Fibroblast of skin of left quadriceps (primary cell): Measurements from ENCODE around the gene TSPAN18.

Experiments used
- DNase-seq, 2 experiments: peaks; one replicate each; pipeline ENCODE4 v3.0.0-alpha.2; 2013; ENCODE audit warnings: low read depth in 2 of 2

Gene TSPAN18

GRCh38 chr11:44848203-44848962 lies 121.6 kb downstream of the TSPAN18 start:
- DNase-seq: no peak

DNA sequence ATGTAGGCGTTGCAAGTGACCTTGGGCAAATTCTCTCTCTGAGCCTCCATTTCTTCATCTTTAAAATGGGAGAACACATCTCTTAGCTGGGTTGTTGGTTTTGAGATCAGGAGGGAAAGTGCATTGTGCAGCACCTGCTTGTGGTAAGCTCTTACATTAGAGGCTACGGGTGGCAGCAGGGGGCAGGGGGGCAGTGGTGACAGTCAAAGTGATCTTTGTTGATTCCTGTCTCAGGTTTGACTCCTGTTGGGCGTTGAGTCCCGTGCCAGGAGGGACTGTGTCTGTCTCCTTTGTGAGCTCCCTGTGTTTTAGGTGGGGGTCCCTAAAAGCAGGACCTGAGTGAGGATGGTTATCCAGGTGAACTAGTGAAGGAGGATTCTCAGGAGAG lies 122.2 kb downstream of the TSPAN18 start:
- no peak for DNase-seq

GRCh38 chr11:44849424-44849823 lies 122.7 kb downstream of the TSPAN18 start:
- DNase-seq: no peak

- no peak for DNase-seq
Observed at GRCh38 chr11:44849922-44850321, 123.2 kb downstream of the TSPAN18 start.

- no peak for DNase-seq
Observed at GRCh38 chr11:44851496-44851895, 124.7 kb downstream of the TSPAN18 start.

GRCh38 chr11:44852159-44852747 lies 125.5 kb downstream of the TSPAN18 start:
- no peak for DNase-seq

GRCh38 chr11:44852952-44853351 lies 126.2 kb downstream of the TSPAN18 start:
- DNase-seq: no peak

- no peak for DNase-seq
Observed at GRCh38 chr11:44853666-44854065, 126.9 kb downstream of the TSPAN18 start.

GRCh38 chr11:44854086-44854485 lies 127.3 kb downstream of the TSPAN18 start:
- no peak for DNase-seq

- no peak for DNase-seq
Observed at GRCh38 chr11:44854741-44855492, 128.2 kb downstream of the TSPAN18 start.

DNA sequence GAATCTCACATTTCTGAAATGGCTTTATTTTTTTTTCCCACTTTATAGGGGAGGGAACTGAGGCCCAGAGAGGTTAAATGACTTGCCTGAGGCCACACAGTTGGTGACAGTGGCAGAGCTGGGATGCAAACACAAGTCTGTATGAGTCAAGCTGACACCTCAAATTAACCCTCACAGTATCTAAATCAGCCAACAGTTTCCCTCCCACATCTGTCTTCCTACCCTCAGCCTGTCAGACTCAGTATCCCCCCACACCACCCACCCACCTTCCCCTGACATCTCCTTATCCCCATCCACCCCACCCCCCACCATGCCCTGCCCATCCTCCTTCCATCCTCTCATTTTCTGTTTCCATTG lies 128.7 kb downstream of the TSPAN18 start:
- no peak for DNase-seq

DNA sequence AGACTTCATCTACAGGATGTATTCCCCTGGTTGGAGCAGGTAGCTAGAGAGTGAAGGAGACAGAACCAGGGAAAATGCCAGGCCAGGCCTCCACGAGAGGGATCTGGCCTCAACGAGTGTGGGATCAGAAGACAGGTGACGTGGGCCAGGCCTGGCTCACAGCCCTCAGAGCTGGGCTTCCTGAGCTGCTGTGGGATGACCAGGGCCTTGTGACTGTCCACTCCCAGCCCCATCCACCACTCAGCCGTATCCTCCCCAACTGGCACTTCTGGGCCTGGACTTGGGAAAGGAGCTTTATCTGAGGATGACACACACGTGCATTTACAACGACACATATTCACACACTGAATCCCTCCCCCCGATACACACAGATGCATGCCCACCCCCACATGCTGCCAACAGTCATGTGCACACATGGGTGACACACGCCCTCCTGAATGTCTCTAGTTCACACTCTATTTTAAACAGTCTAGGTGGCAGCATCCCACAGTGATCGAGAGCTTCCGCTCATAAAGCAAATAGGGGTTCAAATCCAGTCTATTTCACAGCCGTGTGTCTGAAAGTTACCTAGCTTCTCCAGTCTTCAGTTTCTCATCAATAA lies 130.8 kb downstream of the TSPAN18 start:
- DNase-seq: no peak

GRCh38 chr11:44858796-44859527 lies 132.2 kb downstream of the TSPAN18 start:
- no peak for DNase-seq

DNA sequence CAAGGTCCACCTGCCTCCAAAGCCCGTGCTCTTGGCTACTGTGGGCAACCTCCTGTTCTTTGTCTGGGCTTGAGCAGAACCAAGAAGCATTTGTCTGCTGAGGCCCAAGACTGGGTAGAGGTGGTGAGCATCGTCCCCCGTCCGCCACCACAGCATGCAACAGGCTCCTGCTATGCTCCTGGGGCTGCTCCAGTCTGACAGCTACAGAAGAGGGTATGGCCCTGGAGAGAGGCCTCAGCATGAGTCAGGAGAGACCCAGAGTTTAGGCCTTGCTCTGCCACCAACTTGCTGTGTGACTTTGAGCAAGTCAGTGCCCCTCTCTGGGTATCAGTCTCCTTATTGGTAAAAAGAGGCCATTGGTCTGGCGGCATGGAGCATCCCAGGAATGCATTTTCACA lies 132.8 kb downstream of the TSPAN18 start:
- DNase-seq: no peak

GRCh38 chr11:44860346-44860745 lies 133.6 kb downstream of the TSPAN18 start:
- no peak for DNase-seq

GRCh38 chr11:44861849-44862557 lies 135.2 kb downstream of the TSPAN18 start:
- peak; percentile 99 for DNase-seq

DNA sequence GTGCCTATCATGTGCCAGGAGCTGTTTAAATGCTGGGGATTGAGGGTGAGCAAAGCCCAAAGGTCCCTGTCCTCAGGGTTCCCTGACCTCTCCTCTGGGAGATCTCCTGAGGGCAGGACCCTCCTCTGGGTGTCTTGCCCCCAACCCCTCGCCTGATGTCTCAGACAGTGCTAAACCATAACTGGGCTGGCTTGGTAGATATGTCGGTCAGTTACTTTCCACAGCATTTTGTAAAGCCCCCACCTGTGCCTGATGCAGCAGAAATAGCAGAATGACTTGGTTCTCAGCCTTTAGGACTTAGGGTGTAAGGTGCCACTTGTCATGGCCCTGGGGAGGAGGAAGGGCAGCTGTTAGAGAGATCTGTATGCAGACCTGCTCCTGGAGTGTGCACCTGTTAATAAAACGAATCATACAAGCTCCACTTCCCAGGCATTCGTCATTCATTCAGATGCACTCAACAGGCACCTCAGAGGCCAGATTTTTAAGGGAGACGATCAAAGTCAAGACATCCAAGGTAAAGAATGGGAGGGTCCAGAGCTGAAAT lies 135.9 kb downstream of the TSPAN18 start:
- no peak for DNase-seq

DNA sequence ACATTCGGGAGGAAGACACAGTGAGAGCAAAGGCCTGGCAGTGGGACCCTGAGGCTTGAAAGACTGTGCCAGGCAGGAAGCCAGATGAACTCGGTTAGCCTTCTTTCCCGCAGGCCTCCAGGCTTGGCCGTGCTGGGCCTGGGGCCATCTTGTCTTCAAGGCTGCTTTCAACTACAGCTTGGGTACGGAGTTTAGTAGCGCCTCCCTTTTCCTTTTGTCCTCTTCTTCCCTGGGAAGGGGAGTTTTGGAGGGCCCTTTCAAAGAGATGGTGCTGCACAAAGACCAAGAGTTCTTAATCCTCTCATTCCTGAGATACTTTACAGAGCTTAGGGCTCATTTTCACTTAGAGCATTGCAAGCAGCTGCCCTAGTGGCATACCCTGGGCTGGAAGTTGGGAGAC lies 136.5 kb downstream of the TSPAN18 start:
- DNase-seq: no peak

DNA sequence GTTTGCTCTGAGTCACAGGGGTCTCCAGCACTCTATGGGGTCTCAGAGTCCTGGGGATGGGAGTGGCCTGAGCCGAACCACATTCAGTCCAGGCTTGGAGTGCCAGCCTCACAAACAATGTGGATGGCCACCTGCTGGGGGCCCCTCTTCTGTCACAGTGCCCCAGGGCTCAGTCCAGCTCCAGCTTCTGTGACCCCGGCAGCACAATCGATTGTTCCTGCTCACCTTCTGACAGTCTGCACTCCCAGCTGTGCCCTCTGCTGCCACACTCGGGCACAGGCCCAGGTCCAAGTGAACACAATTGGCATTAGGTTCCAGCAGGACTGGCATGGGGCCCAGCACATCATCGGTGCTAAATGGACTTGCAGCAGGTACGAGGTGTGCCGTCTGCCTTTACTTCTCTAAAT lies 139.1 kb downstream of the TSPAN18 start:
- no peak for DNase-seq

- no peak for DNase-seq
Observed at GRCh38 chr11:44866286-44866685, 139.5 kb downstream of the TSPAN18 start.

- no peak for DNase-seq
Observed at GRCh38 chr11:44868021-44868420, 141.3 kb downstream of the TSPAN18 start.
